ENCODE results near the gene PKHD1.

- TF ChIP-seq FOXA1 (IDR thresholded peaks at IDR 0.05) (no peak), SP1 (IDR thresholded peaks at IDR 0.05) (no peak), L3MBTL2 (conservative IDR thresholded peaks at IDR 0.05) (no peak), ZNF384 (IDR thresholded peaks at IDR 0.05) (no peak), HDGF (IDR thresholded peaks at IDR 0.05; ENCODE audit: borderline replicate concordance) (no peak), TARDBP (IDR thresholded peaks at IDR 0.05) (no peak), FOXM1 (IDR thresholded peaks at IDR 0.05; ENCODE audit: borderline replicate concordance) (no peak), BHLHE40 (IDR thresholded peaks at IDR 0.05; ENCODE audit: borderline replicate concordance) (no peak)
Measured at GRCh38 chr6:51929934-51930574, 157.4 kb downstream of the PKHD1 start.
